Subcutaneous adipose tissue (tissue), 4 donors: ENCODE data around the gene RAB44. TPM values are rescaled to one million over a fixed set of nuclear protein-coding genes. Genes with fewer than 3 reads are reported as not detected.

Source experiments
- total RNA-seq, 4 donors: library from RNA; depleted of rRNA; stranded (reverse); fragments of >200 nt; gene quantifications; one replicate each; pipeline ENCODE4 v1.1.0, GENCODE V29; 2016
- TF ChIP-seq, protein P1 (sequence below): fragments of 450-650 bp; IDR thresholded peaks from one replicate; pipeline ENCODE4 v1.5.1; 2016; ENCODE audit warnings: low read depth, mild to moderate bottlenecking, control low read depth, antibody characterized with exemption, moderate library complexity

Gene RAB44
- total RNA-seq, 4 donors from 2014 or later = 0.51 to 1.3 (median 0.82) TPM; not detected in 1

DNA sequence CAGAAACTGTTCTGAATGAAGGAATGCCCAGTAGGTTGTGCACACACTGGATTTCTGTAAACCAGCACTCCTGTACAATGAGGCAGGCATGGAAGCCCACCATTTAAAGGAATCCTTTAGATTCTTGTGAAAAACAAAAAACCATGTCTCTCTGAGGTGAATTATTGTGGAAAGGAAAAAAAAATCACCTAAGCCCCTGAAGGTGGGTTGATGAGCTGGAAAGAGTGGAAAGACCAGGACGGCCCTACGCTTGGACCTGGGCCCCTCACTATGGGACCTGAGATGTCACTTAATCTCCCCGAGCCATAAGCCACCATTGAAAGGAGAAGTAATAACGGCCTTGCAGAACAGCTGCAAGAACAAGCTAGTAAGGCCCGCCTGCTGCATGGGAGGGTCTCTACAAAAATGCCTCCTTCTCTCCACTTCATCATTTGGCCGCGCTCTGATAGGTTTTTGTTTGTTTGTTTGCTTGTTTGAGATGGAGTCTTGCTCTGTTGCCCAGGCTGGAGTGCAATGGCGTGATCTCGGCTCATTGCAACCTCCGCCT lies 68.8 kb downstream of the RAB44 start:
- TF ChIP-seq, protein P1, sequence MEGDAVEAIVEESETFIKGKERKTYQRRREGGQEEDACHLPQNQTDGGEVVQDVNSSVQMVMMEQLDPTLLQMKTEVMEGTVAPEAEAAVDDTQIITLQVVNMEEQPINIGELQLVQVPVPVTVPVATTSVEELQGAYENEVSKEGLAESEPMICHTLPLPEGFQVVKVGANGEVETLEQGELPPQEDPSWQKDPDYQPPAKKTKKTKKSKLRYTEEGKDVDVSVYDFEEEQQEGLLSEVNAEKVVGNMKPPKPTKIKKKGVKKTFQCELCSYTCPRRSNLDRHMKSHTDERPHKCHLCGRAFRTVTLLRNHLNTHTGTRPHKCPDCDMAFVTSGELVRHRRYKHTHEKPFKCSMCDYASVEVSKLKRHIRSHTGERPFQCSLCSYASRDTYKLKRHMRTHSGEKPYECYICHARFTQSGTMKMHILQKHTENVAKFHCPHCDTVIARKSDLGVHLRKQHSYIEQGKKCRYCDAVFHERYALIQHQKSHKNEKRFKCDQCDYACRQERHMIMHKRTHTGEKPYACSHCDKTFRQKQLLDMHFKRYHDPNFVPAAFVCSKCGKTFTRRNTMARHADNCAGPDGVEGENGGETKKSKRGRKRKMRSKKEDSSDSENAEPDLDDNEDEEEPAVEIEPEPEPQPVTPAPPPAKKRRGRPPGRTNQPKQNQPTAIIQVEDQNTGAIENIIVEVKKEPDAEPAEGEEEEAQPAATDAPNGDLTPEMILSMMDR = no peak

DNA sequence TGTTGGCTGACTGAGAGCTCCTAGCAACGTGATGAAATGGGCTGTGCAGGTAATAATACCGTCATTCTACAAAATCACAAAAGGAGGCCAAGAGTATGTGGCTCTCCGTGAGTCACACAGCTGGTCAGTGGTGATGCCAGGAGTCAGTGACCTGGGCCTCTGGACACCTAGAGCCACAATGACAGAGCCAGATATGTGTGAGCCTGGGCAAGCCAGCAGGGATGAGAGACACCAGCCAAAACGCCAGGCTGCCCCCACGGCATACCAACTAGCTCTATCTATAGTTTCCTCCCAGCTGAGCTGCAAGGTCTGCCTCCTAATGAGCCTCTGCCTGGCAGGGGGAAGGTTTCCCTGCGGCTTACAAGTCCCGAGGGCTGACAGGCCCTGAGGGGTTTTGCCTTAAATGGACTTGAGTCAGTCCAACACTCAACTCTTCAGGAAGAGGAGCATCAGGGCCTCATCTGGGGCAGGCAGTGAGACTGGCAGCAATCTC lies 71.6 kb downstream of the RAB44 start:
- TF ChIP-seq, protein P1 = no peak

- TF ChIP-seq, protein P1 = no peak
Observed at GRCh38 chr6:36769676-36770499, 72.3 kb downstream of the RAB44 start.

DNA sequence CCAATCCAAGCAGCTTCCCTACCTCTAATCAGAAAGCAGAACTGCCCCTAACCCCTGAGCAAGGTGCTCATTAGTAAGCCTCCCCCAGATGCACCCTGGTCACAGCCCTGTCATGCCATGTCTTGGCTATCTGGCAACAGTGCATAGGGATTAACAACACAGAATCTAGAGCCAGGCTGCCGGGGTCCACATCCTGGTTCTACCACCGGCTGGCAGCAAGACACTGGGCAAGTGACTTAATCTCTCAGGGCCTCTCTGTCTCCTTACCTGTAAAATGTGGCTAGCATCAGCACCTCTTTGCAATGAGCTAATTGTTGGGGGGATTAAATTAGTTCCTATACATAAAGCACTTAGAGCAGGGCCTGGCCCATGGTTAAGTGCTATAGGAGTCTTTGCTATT lies 73.5 kb downstream of the RAB44 start:
- TF ChIP-seq, protein P1 = no peak

DNA sequence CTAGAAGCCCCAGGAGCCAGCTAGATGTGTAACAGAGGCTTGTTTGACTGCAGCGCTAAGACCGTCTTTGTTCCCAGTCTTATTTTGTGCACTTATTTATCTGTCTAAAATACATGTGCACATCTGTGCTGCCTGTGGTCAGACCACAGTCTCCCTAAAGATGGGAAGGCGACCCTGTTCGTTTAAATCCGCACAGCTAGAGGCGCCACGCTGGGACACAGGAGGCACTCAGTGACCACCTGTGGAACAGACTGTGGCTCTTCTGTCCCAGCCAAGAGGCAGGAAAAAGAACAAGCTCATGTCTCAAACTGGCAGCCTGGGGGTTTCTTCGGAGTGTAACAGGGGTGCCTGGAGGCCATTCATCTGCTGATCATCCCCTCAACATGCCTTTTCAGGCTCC lies 74.8 kb downstream of the RAB44 start:
- TF ChIP-seq, protein P1 = no peak

- TF ChIP-seq, protein P1 = no peak
Observed at GRCh38 chr6:36774331-36774730, 76.7 kb downstream of the RAB44 start.

GRCh38 chr6:36776167-36776566 lies 78.5 kb downstream of the RAB44 start:
- TF ChIP-seq, protein P1 = no peak
